BJ (cell line): ENCODE measurements around the gene SH3PXD2B. TPM values are rescaled to one million over a fixed set of nuclear protein-coding genes. Genes with fewer than 3 reads are reported as not detected.
A peak's percentile ranks its signal among the peaks of the same experiment; 100 is the strongest.

ENCODE experiments used
- CTCF ChIA-PET: fragments of 350-600 bp; formaldehyde crosslinking; extraction: SDS; loops from one replicate; lab custom pipeline; 2021; ENCODE audit warnings: antibody characterized with exemption, inconsistent platforms; lab: Yijun Ruan, JAX
- POLR2A ChIA-PET: fragments of 300-600 bp; sonication (Branson Sonifier 250); formaldehyde crosslinking; extraction: SDS; loops from one replicate; lab custom pipeline; 2021; ENCODE audit warnings: antibody characterized with exemption; lab: Charles Lee
- DNase-seq: peaks from one replicate; pipeline ENCODE4 v3.0.0-alpha.2; 2011; ENCODE audit warnings: low read depth
- H3K27me3 ChIP-seq: 2 replicates; pipeline ENCODE4 v1.6.0; 2011; ENCODE audit warnings: low read length; ENCODE audit not compliant: control insufficient read depth, insufficient read depth
- H3K36me3 ChIP-seq: 2 replicates; pipeline ENCODE4 v1.5.1; 2011; ENCODE audit warnings: low read length; ENCODE audit not compliant: control insufficient read depth, insufficient read depth
- H3K4me3 ChIP-seq: 2 replicates; pipeline ENCODE4 v1.5.1; 2011; ENCODE audit warnings: low read depth, mild to moderate bottlenecking, control low read depth, low read length
- polyA plus RNA-seq: library from polyadenylated mRNA; depleted of rRNA; stranded (reverse); fragments of >200 nt; gene quantifications from 2 replicates; pipeline ENCODE4 v1.2.3, GENCODE V29; 2011
- TF ChIP-seq, protein P1 (sequence below): IDR thresholded peaks from 2 replicates; pipeline ENCODE4 v1.5.1; 2011; ENCODE audit warnings: low read depth, mild to moderate bottlenecking, control low read depth, inconsistent platforms, low read length, moderate library complexity; ENCODE audit not compliant: insufficient read depth

SH3PXD2B gene
- polyA plus RNA-seq, 1 experiment, result 15.5 TPM

DNA sequence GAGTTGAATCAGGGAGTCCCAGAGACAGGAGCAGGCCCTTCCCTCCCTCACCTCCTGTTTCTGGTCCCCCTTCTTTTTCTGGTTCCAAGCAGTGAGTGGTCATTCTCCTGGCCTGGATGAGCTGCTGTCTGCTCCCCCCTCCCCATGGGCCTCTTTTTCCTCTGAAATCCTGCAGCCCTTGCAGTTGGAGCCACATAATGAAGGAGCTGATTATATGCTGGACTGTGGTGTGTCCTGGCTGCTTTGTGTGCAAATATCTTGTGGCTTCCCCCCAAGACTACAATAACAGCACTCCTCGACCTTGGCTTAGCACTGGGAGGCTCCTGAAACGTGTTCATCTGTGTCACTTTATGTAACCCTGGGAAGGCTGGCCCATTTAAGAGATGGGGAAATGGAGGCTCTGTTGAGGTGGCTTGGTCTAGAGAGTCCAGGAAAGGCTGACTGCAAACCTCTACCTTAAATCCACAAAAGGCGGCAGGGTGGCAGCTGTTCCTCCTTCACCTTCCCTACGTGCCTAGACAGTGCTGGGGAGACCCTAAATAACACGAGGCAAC is 69.2 kb downstream of the SH3PXD2B start:
- ChIA-PET POLR2A (no interaction called here), CTCF (no interaction called here)
- Histone ChIP-seq H3K4me3 (no peak overlapping the region), H3K36me3 (peaks cover 9% of the 10 kb centered on the region), H3K27me3 (no peaks in the 10 kb centered on the region)
- DNase-seq, result no peak
- TF ChIP-seq, protein P1, sequence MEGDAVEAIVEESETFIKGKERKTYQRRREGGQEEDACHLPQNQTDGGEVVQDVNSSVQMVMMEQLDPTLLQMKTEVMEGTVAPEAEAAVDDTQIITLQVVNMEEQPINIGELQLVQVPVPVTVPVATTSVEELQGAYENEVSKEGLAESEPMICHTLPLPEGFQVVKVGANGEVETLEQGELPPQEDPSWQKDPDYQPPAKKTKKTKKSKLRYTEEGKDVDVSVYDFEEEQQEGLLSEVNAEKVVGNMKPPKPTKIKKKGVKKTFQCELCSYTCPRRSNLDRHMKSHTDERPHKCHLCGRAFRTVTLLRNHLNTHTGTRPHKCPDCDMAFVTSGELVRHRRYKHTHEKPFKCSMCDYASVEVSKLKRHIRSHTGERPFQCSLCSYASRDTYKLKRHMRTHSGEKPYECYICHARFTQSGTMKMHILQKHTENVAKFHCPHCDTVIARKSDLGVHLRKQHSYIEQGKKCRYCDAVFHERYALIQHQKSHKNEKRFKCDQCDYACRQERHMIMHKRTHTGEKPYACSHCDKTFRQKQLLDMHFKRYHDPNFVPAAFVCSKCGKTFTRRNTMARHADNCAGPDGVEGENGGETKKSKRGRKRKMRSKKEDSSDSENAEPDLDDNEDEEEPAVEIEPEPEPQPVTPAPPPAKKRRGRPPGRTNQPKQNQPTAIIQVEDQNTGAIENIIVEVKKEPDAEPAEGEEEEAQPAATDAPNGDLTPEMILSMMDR, result no peak

DNA sequence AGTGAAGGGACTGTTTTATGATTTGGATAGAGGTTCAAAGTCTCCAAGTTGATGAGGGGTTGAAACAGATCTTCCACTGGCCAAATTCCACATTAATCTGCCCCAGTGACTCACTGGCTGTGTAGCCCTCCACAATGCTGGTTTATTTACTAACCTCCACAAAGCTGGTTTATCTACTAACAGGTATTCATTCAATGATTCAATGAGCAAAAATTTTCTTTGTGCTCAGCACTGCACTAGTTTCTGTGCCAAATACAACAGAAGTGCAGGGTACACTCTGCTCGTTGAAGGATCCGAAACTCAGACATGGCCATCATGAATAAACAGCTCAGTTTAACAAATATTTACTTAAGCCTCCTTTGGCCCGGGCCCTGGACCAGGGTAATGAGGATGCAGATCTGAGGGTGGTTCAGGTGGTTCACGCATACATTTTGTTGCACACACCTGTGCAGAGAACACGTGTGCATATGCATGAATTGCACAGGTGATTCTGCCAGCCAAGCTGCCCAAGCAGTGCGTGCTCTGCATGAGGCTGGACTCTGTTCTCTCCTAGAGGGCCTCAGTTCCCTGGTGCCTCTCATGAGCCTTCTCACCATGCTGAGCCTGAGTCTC is 71.0 kb downstream of the SH3PXD2B start:
- TF ChIP-seq, protein P1, result no peak
- POLR2A ChIA-PET, result no interaction called here

DNA sequence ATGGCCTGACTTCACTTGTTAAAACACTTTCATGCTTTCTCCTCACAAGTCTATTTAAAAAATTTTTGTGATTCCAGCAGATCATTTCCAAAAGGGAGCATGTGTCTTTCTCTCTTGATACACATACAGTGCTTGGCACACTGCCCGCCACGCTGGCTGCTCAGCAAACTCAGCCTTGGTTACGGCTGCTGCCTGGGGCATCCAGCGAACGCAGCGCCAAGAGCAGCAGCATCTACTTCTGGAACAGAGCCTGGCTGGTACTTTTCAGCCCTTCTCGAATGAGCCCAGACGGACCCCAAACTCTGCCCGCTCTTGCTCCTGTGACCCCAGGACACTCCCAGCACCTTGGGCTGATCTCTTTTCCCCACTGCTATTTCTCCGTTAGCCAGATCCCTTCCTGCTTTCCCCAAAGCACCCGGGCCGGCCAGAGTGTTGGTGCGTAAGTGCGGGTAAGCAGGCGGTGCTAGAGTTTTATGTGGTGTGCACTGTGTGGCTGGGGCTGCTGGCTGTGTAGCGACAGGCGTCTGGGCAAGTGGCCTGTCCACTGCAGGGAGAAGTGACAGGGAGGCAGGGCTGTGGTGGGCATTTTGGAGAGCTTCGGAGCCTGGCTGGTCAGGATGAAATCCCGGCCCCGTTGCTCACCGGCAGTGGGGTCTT is 73.2 kb downstream of the SH3PXD2B start:
- TF ChIP-seq, protein P1, result no peak
- CTCF ChIA-PET, result no interaction called here
- DNase-seq, result peak; percentile 23
- POLR2A ChIA-PET, result no interaction called here
- no peak overlapping the region for H3K4me3 ChIP-seq
- H3K27me3 ChIP-seq, result no peaks in the 10 kb centered on the region
- H3K36me3 ChIP-seq, result peaks cover 15% of the 10 kb centered on the region

More for the DNA sequence above, 71.0 kb downstream of the SH3PXD2B start:
- Histone ChIP-seq H3K4me3 (no peak overlapping the region), H3K36me3 (peaks cover 7% of the 10 kb centered on the region), H3K27me3 (no peaks in the 10 kb centered on the region)
- DNase-seq, result no peak
- CTCF ChIA-PET, result interaction anchor here (0.7 to 0.8 kb wide), 2 partner anchors 68 to 69 kb away, joined by 3 read pairs; no protein-coding TSS in a partner anchor

DNA sequence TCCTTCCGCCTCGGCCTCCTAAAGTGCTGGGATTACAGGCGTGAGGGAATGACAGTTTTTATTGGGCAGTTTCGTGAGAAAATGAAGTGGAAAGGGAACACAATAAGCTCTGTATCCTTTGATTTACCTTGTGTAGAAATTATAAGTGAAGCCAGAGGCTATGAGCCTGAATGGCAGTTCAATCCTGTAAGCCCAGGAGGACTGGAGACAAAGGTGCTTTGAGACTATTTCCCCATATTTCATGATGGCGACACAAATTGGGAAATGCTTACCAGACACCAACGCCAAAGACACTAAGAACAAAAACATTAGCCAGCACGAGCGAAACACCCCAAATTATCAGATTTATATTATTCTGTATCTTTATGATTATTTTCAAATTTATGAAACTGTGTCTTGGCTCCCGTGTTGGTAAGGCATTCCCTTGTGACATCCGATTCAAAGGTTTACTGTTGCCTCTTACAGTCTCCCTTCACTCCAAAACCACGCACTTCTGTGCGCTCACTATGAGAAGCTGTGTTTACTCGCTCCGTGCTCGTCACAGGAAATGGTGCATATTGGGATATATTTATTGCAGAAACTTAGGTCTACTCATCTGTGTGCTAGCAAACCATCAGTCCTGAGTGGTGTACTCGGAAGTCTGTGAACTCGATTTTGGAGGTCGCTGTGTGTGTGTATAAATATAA is 73.9 kb downstream of the SH3PXD2B start:
- POLR2A ChIA-PET, result interaction anchor here (0.6 kb wide), 1 partner anchor 292 kb away, joined by 4 read pairs; no protein-coding TSS in a partner anchor
- no peaks in the 10 kb centered on the region for H3K27me3 ChIP-seq
- H3K36me3 ChIP-seq, result peaks cover 15% of the 10 kb centered on the region
- TF ChIP-seq, protein P1, result no peak
- CTCF ChIA-PET, result no interaction called here
- DNase-seq, result peak; percentile 14
- H3K4me3 ChIP-seq, result no peak overlapping the region

DNA sequence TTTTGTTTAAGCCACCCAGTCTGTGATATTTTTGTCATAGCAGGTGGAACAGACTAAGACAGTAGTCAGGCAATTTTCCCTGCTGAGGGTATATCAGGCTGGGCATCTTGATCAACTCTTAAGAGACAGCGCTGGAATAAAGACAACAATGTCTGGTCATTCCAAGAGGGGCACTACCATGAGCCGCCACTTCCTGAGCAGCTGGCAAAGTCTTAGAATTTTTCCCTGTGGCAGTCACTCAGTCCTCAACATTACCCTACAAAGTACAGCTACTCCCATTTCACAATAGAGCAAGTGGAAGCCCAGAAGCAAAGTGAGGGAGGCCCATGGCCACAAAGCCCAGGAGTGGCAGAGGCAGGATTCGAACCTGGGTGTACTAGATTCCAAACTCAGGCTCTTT is 74.8 kb downstream of the SH3PXD2B start:
- Histone ChIP-seq H3K4me3 (no peak overlapping the region), H3K27me3 (no peaks in the 10 kb centered on the region), H3K36me3 (peaks cover 12% of the 10 kb centered on the region)
- TF ChIP-seq, protein P1, result no peak
- DNase-seq, result no peak
- CTCF ChIA-PET, result no interaction called here
- POLR2A ChIA-PET, result no interaction called here
